Neutrophil (primary cell): ENCODE results near the gene DDRGK1.
A peak's percentile ranks its signal among the peaks of the same experiment; 100 is the strongest.

ENCODE experiments used
- H3K27ac ChIP-seq: fragments of 200-600 bp; sonication (generic); 2 replicates; pipeline ENCODE4 v1.5.1; 2016; ENCODE audit warnings: mild to moderate bottlenecking, moderate library complexity
- H3K27me3 ChIP-seq: fragments of 200-600 bp; sonication (generic); 2 replicates; pipeline ENCODE4 v1.6.0; 2016; ENCODE audit warnings: mild to moderate bottlenecking
- H3K36me3 ChIP-seq: fragments of 200-600 bp; sonication (generic); 2 replicates; pipeline ENCODE4 v1.5.1; 2017
- H3K4me1 ChIP-seq, 2 experiments: fragments of 200-600 bp in 1 of 2; sonication (generic) in 1 of 2; 1 replicate in 1 of 2; 2 replicates in 1 of 2; pipeline versions ENCODE4 v1.5.1 to v1.6.1; 2013 to 2016; ENCODE audit warnings: low read depth in 1 of 2, low read length in 1 of 2, mild to moderate bottlenecking in 1 of 2, moderate library complexity in 1 of 2; ENCODE audit not compliant: control insufficient read depth in 1 of 2, insufficient read depth in 1 of 2
- H3K4me3 ChIP-seq, 2 experiments: fragments of 200-600 bp in 1 of 2; sonication (generic) in 1 of 2; 1 replicate in 1 of 2; 2 replicates in 1 of 2; pipeline ENCODE4 v1.5.1; 2013 to 2016; ENCODE audit warnings: low read depth in 1 of 2, low read length in 1 of 2, mild to moderate bottlenecking in 1 of 2, moderate library complexity in 1 of 2
- H3K9me3 ChIP-seq: fragments of 200-600 bp; sonication (generic); 2 replicates; pipeline ENCODE4 v1.5.1; 2016
- CTCF ChIP-seq: fragments of 200-600 bp; sonication (generic); IDR thresholded peaks from 2 replicates; pipeline ENCODE4 v1.5.1; 2016; ENCODE audit warnings: antibody characterized with exemption

Gene DDRGK1

DNA sequence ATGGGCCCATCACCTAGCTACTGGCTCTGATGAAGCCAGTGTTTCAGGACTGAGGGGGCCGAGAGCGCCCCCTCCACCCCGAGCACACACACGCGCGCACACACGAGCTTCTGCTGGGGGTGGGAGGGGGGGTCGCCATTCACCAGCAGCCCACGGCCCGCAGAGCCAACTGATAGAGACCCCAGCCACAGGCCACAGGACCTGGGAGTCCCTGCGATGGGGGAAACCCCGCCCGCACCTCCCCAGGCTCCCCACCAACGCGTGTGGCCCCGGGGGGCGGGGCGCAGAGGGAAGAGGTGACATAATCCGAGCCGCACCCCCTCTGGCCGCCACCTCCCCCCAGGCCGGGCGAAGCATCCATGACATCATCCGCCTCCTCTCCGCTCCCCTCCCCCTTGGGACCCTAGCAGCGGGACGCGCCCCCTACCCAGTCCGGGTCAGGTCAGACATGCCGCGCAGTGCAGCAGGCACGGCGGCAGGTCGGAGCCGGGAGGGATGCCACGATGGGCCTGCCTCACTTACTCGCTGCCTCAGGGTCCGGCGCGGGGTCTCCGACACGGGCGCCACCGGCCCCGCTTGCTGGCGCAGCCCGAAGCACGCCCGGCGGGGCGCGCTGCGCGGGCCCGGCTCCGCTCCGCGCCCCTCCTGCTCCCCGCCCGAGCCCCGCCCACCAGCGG lies 31.4 kb downstream of the DDRGK1 start, which contains the start of gene LZTS3:
TSS of gene LZTS3 (minus strand) at position 617 of the 677 bp plus-strand sequence. CDS start 6,386 bp downstream, outside the sequence.
- Histone ChIP-seq H3K9me3 (no peaks in the 10 kb centered on the region), H3K4me3 (peak within 1 kb of the TSS; percentile 81 to 96), H3K36me3 (no peaks in the 10 kb centered on the region), H3K27me3 (peaks cover 91% of the 10 kb centered on the region), H3K27ac (peak within 1 kb of the TSS; percentile 10), H3K4me1 (peaks cover 12 to 18% of the 10 kb centered on the region in 2 experiments)
- TF ChIP-seq CTCF, result no peak

- peaks cover 12 to 18% of the 10 kb centered on the region in 2 experiments for H3K4me1 ChIP-seq
- H3K36me3 ChIP-seq, result no peaks in the 10 kb centered on the region
- peaks cover 98% of the 10 kb centered on the region for H3K27me3 ChIP-seq
- no peaks in the 10 kb centered on the region for H3K9me3 ChIP-seq
- H3K27ac ChIP-seq, result no peak overlapping the region
- no peak for TF ChIP-seq CTCF
- peak overlapping the region; percentile 81 to 96 for H3K4me3 ChIP-seq
Measured at GRCh38 chr20:3172126-3172932, 32.2 kb downstream of the DDRGK1 start.

DNA sequence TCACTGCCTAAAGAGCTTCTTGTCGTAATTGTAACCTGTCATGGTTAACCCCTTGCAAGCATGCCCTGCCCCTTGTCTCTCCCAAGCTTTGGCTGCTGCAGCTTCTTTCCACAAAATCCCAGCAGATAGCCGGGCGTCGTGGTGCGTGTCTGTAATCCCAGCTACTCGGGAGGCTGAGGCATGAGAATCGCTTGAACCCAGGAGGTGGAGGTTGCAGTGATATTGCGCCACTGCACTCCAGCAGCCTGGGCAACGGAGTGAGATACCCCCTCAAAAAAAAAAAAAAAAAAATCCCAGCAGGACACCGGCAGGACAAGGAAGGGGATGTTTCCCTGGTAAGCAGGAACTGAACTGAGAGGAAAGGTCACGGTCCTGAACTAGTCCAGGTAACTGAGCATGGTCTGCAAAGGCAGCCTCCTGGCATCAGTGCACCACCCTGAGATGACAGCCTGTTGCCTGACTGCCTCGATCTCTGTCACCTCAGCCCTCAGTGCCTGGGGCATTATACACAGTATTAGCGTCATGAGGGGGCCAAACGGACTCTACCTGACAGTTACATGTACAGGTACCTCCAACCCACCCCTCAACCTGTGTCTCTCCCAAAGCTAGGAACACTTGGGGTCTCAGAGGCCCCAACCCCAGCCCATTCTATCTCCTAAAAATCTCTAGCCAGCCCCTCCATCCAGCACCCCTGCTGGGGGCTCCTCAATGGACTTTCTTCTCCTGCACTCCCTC lies 32.9 kb downstream of the DDRGK1 start:
- H3K4me1 ChIP-seq, result peaks cover 12 to 18% of the 10 kb centered on the region in 2 experiments
- TF ChIP-seq CTCF, result no peak
- peaks cover 100% of the 10 kb centered on the region for H3K27me3 ChIP-seq
- no peak overlapping the region for H3K27ac ChIP-seq
- H3K4me3 ChIP-seq, result no peak overlapping the region
- no peaks in the 10 kb centered on the region for H3K36me3 ChIP-seq
- no peaks in the 10 kb centered on the region for H3K9me3 ChIP-seq

DNA sequence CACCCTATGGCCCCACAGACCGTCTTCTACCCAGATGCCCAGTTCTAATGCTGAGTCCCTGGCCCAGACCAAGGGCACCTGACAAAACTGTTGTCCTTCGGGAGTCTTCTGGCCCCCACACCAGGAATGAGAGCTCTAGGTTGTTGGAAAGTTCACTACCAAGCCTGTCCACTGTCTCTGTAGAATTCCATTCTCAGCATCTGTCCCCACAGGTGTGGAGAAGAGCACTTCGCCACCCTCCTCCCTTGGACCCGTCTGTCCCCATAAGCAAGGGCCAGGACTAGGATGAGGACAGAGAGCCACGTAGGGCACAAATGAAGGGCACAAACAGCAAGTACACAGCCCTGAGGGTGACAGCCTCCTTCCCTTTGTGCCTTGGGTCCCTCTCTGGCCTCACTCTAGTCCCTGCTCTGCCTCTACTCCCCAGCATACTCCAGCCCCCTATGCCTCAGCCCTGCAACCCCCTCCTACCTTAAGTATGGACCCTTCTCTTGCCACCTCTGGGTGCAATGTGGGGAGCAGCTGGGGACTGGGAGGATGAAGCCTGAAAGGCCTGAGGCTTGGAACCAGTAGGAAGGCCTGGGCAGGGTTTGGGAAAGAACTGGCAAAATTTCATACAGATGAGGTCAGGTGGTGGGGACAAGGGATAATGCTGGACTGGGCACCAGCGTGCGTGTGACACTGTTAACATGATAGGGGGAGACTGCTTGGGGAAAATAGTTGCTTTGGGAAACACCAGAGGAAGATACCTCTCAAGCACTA lies 35.5 kb downstream of the DDRGK1 start:
- H3K36me3 ChIP-seq, result no peaks in the 10 kb centered on the region
- H3K4me1 ChIP-seq, result peaks cover 8 to 14% of the 10 kb centered on the region in 2 experiments
- H3K9me3 ChIP-seq, result no peaks in the 10 kb centered on the region
- no peak overlapping the region for H3K4me3 ChIP-seq
- TF ChIP-seq CTCF, result no peak
- peaks cover 100% of the 10 kb centered on the region for H3K27me3 ChIP-seq
- H3K27ac ChIP-seq, result no peak overlapping the region
